Neural cell (in vitro differentiated cells): Measurements from ENCODE around the gene KBTBD7. TPM values are rescaled to one million over a fixed set of nuclear protein-coding genes. Genes with fewer than 3 reads are reported as not detected.

ENCODE experiments used
- H2AFZ ChIP-seq: fragments of 200-600, 300-800 bp; sonication (generic), shearing (Covaris generic); 2 replicates; pipeline ENCODE4 v1.6.0; 2014; ENCODE audit warnings: low read depth, mild to moderate bottlenecking, antibody characterized with exemption, low read length, moderate library complexity
- H3F3A ChIP-seq: fragments of 200-600 bp; shearing (Covaris generic); 2 replicates; pipeline ENCODE4 v1.6.1; 2016; ENCODE audit warnings: mild to moderate bottlenecking, moderate library complexity, mixed read lengths, antibody characterized with exemption, low read length; ENCODE audit not compliant: insufficient read depth, poor library complexity, severe bottlenecking
- H3K27ac ChIP-seq: fragments of 200-600, 300-800 bp; sonication (generic), shearing (Covaris generic); 2 replicates; pipeline ENCODE4 v1.5.1; 2014; ENCODE audit warnings: mild to moderate bottlenecking, low read length, moderate library complexity
- H3K27me3 ChIP-seq: fragments of 300-800, 200-600 bp; sonication (generic), shearing (Covaris generic); 2 replicates; pipeline ENCODE4 v1.6.0; 2014; ENCODE audit warnings: mild to moderate bottlenecking, low read depth, low read length, moderate library complexity; ENCODE audit not compliant: insufficient read depth
- H3K36me3 ChIP-seq: fragments of 300-800, 200-600 bp; sonication (generic), shearing (Covaris generic); 2 replicates; pipeline ENCODE4 v1.5.1; 2014; ENCODE audit warnings: mild to moderate bottlenecking, antibody characterized with exemption, low read length, moderate library complexity; ENCODE audit not compliant: insufficient read depth
- H3K4me2 ChIP-seq: fragments of 300-800, 200-600 bp; sonication (generic), shearing (Covaris generic); 2 replicates; pipeline ENCODE4 v1.6.0; 2014; ENCODE audit warnings: mild to moderate bottlenecking, low read length
- H3K4me3 ChIP-seq: fragments of 300-800, 200-600 bp; sonication (generic), shearing (Covaris generic); 2 replicates; pipeline ENCODE4 v1.5.1; 2014; ENCODE audit warnings: mild to moderate bottlenecking, low read length, moderate library complexity
- H3K79me2 ChIP-seq: fragments of 200-600 bp; shearing (Covaris generic); replicated peaks from 2 replicates; pipeline ENCODE4 v1.6.0; 2014; ENCODE audit warnings: mild to moderate bottlenecking, low read length, moderate library complexity; ENCODE audit not compliant: insufficient read depth
- H3K9ac ChIP-seq: fragments of 300-800, 200-600 bp; sonication (generic), shearing (Covaris generic); 2 replicates; pipeline ENCODE4 v1.6.1; 2016; ENCODE audit warnings: mild to moderate bottlenecking, low read length, mixed read lengths
- H3K9me2 ChIP-seq: fragments of 200-600 bp; shearing (Covaris generic); 2 replicates; pipeline ENCODE4 v1.6.1; 2016; ENCODE audit warnings: mild to moderate bottlenecking, low read length, mixed read lengths; ENCODE audit not compliant: insufficient read depth
- H3K9me3 ChIP-seq: fragments of 200-600, 300-800 bp; sonication (generic), shearing (Covaris generic); 2 replicates; pipeline ENCODE4 v1.6.1; 2016; ENCODE audit warnings: mild to moderate bottlenecking, mixed run types, low read length, moderate library complexity, mixed read lengths
- H4K20me1 ChIP-seq: fragments of 200-600 bp; shearing (Covaris generic); 2 replicates; pipeline ENCODE4 v1.6.1; 2016; ENCODE audit warnings: mild to moderate bottlenecking, mixed run types; ENCODE audit not compliant: insufficient read depth
- CTCF ChIP-seq: fragments of 450-650 bp; IDR thresholded peaks from 2 replicates; pipeline ENCODE4 v1.5.1; 2014; ENCODE audit warnings: antibody characterized with exemption, mild to moderate bottlenecking, moderate library complexity; ENCODE audit not compliant: poor library complexity, severe bottlenecking
- EP300 ChIP-seq: fragments of 450-650 bp; conservative IDR thresholded peaks from 2 replicates; pipeline ENCODE4 v1.6.1; 2014; ENCODE audit warnings: antibody characterized with exemption, mild to moderate bottlenecking, moderate library complexity; ENCODE audit not compliant: poor library complexity, severe bottlenecking
- EZH2 ChIP-seq: fragments of 200-600, 300-800 bp; shearing (Covaris generic), sonication (generic); IDR thresholded peaks from 2 replicates; pipeline ENCODE4 v1.6.1; 2014; ENCODE audit warnings: antibody characterized with exemption, low read length, borderline replicate concordance, mild to moderate bottlenecking; ENCODE audit not compliant: insufficient read depth, poor library complexity, severe bottlenecking
- MXI1 ChIP-seq: fragments of 450-650 bp; conservative IDR thresholded peaks from 2 replicates; pipeline ENCODE4 v1.6.1; 2014; ENCODE audit warnings: antibody characterized with exemption, mild to moderate bottlenecking; ENCODE audit not compliant: poor library complexity, severe bottlenecking
- POLR2AphosphoS5 ChIP-seq: IDR thresholded peaks from 2 replicates; pipeline ENCODE4 v1.6.1; 2012
- RAD21 ChIP-seq: fragments of 450-650 bp; conservative IDR thresholded peaks from 2 replicates; pipeline ENCODE4 v1.6.1; 2014; ENCODE audit warnings: antibody characterized with exemption, mild to moderate bottlenecking, moderate library complexity
- REST ChIP-seq: IDR thresholded peaks from 2 replicates; pipeline ENCODE4 v1.6.1; 2012; ENCODE audit warnings: borderline replicate concordance
- SMC3 ChIP-seq: fragments of 450-650 bp; conservative IDR thresholded peaks from 2 replicates; pipeline ENCODE4 v1.6.1; 2014; ENCODE audit warnings: antibody characterized with exemption, mild to moderate bottlenecking, moderate library complexity; ENCODE audit not compliant: poor library complexity
- TAF1 ChIP-seq: IDR thresholded peaks from 2 replicates; pipeline ENCODE4 v1.6.1; 2012; ENCODE audit warnings: low read depth
- polyA plus RNA-seq: library from polyadenylated mRNA; depleted of rRNA; stranded (reverse); fragments of >200 nt; gene quantifications from 2 replicates; pipeline ENCODE4 v1.2.3, GENCODE V29; 2014

The KBTBD7 gene
- polyA plus RNA-seq, 1 donor from 2014 or later: 28.0 TPM

- H3F3A ChIP-seq: no peaks in the 10 kb centered on the region
- no peaks in the 10 kb centered on the region for H4K20me1 ChIP-seq
- H3K27me3 ChIP-seq: no peaks in the 10 kb centered on the region
- H2AFZ ChIP-seq: no peak overlapping the region
- no peak overlapping the region for H3K27ac ChIP-seq
- no peak overlapping the region for H3K4me2 ChIP-seq
- no peak overlapping the region for H3K9ac ChIP-seq
- H3K9me3 ChIP-seq: no peaks in the 10 kb centered on the region
- H3K36me3 ChIP-seq: no peaks in the 10 kb centered on the region
- no peak overlapping the region for H3K4me3 ChIP-seq
- H3K9me2 ChIP-seq: no peaks in the 10 kb centered on the region
- no peaks in the 10 kb centered on the region for H3K79me2 ChIP-seq
- TF ChIP-seq POLR2AphosphoS5 (no peak), SMC3 (no peak), RAD21 (no peak), EP300 (no peak), EZH2 (no peak), TAF1 (no peak), CTCF (no peak), REST (no peak), MXI1 (no peak)
Measured at GRCh38 chr13:41200126-41200525, 5.8 kb upstream of the KBTBD7 start.

- no peak overlapping the region for H2AFZ ChIP-seq
- H3K9me2 ChIP-seq: no peaks in the 10 kb centered on the region
- H3K4me3 ChIP-seq: no peak overlapping the region
- TF ChIP-seq SMC3 (no peak), EP300 (no peak), EZH2 (no peak), REST (no peak), RAD21 (no peak), MXI1 (no peak), POLR2AphosphoS5 (no peak), TAF1 (no peak), CTCF (no peak)
- H3K9me3 ChIP-seq: no peaks in the 10 kb centered on the region
- no peak overlapping the region for H3K4me2 ChIP-seq
- H4K20me1 ChIP-seq: no peaks in the 10 kb centered on the region
- no peaks in the 10 kb centered on the region for H3F3A ChIP-seq
- no peaks in the 10 kb centered on the region for H3K27me3 ChIP-seq
- H3K36me3 ChIP-seq: no peaks in the 10 kb centered on the region
- no peak overlapping the region for H3K9ac ChIP-seq
- H3K27ac ChIP-seq: no peak overlapping the region
- H3K79me2 ChIP-seq: no peaks in the 10 kb centered on the region
Measured at GRCh38 chr13:41199526-41199925, 5.2 kb upstream of the KBTBD7 start.
